Endothelial cell (in vitro differentiated cells): Measurements from ENCODE around the gene POLE. TPM values are rescaled to one million over a fixed set of nuclear protein-coding genes. Genes with fewer than 3 reads are reported as not detected.

Experiments used
- DNase-seq: peaks from one replicate; pipeline ENCODE4 v3.0.0; 2021; ENCODE audit warnings: low spot score
- H3K27ac Mint-ChIP-seq: one replicate; pipeline ENCODE4 v1.8.0; 2021; ENCODE audit warnings: mixed read lengths, inconsistent platforms; ENCODE audit not compliant: unreplicated experiment
- H3K27me3 Mint-ChIP-seq: one replicate; pipeline ENCODE4 v1.8.0; 2021; ENCODE audit warnings: mild to moderate bottlenecking, moderate library complexity, mixed read lengths, inconsistent platforms; ENCODE audit not compliant: unreplicated experiment
- H3K36me3 Mint-ChIP-seq: one replicate; pipeline ENCODE4 v1.8.0; 2021; ENCODE audit warnings: mild to moderate bottlenecking, low read depth, mixed read lengths, inconsistent platforms; ENCODE audit not compliant: unreplicated experiment
- H3K4me1 Mint-ChIP-seq: one replicate; pipeline ENCODE4 v1.8.0; 2021; ENCODE audit warnings: mild to moderate bottlenecking, mixed read lengths, inconsistent platforms; ENCODE audit not compliant: unreplicated experiment
- H3K4me3 Mint-ChIP-seq: one replicate; pipeline ENCODE4 v1.8.0; 2021; ENCODE audit warnings: mild to moderate bottlenecking, mixed read lengths, inconsistent platforms; ENCODE audit not compliant: unreplicated experiment
- H3K9me3 Mint-ChIP-seq: one replicate; pipeline ENCODE4 v1.8.0; 2021; ENCODE audit warnings: mixed read lengths, inconsistent platforms; ENCODE audit not compliant: unreplicated experiment
- total RNA-seq: library from RNA; stranded (reverse); fragmentation: NEBNext Ultra II Directional; extraction: Animal tissue kit (Norgen Biotek cat#: 25700); gene quantifications from one replicate; pipeline ENCODE4 v1.2.1, GENCODE V29; 2021; ENCODE audit not compliant: unreplicated experiment
- TF ChIP-seq, protein P1 (sequence below): fragments of 200-600 bp; sonication (generic); IDR thresholded peaks from one replicate; pipeline ENCODE4 v1.5.0; 2021; ENCODE audit warnings: antibody characterized with exemption; ENCODE audit not compliant: unreplicated experiment

Gene POLE
- total RNA-seq, 1 donor from 2014 or later: 137 TPM

DNA sequence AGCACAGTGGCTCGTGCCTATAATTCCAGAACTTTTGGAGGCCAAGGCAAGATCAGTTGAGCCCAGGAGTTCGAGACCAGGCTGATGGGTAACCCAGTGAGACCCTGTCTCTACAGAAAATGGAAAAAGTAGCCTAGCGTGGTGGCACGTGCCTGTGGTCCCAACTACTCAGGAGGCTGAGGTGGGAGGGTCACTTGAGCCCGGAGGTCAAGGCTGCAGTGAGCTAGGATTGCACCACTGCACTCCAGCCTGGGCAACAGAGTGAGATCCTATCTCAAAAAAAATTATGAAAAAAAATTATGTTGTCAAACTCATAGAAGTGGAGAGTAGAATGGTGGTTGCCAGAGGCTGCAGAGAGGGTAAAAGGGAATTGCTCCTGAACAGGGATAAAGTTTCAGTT lies 73.1 kb downstream of the POLE start:
- TF ChIP-seq, protein P1, sequence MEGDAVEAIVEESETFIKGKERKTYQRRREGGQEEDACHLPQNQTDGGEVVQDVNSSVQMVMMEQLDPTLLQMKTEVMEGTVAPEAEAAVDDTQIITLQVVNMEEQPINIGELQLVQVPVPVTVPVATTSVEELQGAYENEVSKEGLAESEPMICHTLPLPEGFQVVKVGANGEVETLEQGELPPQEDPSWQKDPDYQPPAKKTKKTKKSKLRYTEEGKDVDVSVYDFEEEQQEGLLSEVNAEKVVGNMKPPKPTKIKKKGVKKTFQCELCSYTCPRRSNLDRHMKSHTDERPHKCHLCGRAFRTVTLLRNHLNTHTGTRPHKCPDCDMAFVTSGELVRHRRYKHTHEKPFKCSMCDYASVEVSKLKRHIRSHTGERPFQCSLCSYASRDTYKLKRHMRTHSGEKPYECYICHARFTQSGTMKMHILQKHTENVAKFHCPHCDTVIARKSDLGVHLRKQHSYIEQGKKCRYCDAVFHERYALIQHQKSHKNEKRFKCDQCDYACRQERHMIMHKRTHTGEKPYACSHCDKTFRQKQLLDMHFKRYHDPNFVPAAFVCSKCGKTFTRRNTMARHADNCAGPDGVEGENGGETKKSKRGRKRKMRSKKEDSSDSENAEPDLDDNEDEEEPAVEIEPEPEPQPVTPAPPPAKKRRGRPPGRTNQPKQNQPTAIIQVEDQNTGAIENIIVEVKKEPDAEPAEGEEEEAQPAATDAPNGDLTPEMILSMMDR: no peak
- peaks cover 8% of the 10 kb centered on the region for H3K36me3 Mint-ChIP-seq
- H3K27me3 Mint-ChIP-seq: peaks cover 32% of the 10 kb centered on the region
- H3K4me1 Mint-ChIP-seq: peaks cover 9% of the 10 kb centered on the region
- H3K9me3 Mint-ChIP-seq: peaks cover 4% of the 10 kb centered on the region
- no peak overlapping the region for H3K27ac Mint-ChIP-seq
- no peak overlapping the region for H3K4me3 Mint-ChIP-seq
- DNase-seq: no peak

DNA sequence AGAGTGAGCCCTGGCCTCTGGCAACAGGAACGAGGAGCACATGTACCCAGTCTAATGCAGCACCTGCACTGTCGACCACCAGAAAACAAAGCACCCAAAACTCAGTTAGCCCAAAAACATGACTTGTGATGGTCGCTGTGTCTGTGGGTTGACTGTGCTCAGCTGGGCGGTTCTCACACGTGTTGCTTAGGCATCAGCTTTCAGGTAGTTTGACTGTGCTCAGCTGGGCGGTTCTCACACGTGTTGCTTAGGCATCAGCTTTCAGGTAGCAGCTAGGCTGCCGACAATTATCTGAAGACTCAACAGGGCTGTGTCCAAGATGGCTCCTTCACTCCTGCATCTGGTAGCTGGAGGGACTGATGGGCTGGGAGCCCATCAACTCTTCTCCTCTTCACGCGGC lies 75.5 kb downstream of the POLE start:
- peaks cover 9% of the 10 kb centered on the region for H3K4me1 Mint-ChIP-seq
- peaks cover 27% of the 10 kb centered on the region for H3K27me3 Mint-ChIP-seq
- TF ChIP-seq, protein P1: no peak
- H3K36me3 Mint-ChIP-seq: peaks cover 4% of the 10 kb centered on the region
- H3K9me3 Mint-ChIP-seq: peaks cover 4% of the 10 kb centered on the region
- H3K4me3 Mint-ChIP-seq: no peak overlapping the region
- DNase-seq: no peak
- H3K27ac Mint-ChIP-seq: no peak overlapping the region

DNA sequence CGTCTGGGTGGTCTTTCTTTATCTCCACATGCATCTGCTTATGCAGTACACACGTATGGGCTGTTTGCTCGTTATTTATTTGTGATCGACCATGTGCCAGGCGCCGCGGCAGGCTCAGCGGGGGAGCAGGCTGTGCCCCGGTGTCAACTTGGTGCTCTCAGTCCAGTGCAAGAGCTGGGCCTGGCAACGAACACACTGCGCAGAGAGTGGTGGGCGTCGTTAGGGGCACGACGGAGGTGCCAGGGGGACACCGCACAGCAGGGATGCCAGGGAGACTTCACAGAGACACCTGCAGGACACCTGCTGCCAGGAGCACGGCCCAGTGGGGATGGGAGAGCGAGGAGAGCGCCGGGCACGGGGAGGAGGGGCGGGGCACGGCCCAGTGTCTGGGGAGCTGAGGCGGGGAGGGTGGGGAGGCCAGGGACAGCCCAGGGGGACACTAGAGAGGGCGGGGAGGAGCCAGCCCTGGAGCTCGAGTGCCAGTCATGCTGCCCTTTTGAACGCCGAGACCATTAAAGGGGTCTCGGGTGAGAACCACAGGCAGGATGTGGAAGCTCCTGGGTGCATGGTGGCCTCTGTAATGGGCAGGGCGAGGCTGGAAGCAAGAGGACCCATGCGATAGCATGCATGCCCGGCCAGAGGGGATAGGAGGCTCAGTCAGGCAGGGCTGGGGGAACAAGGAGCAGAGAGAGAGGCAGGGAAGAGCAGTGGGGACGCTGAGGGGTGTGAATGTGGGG lies 76.1 kb downstream of the POLE start:
- DNase-seq: no peak
- no peak overlapping the region for H3K4me3 Mint-ChIP-seq
- no peak overlapping the region for H3K27ac Mint-ChIP-seq
- H3K9me3 Mint-ChIP-seq: peaks cover 4% of the 10 kb centered on the region
- H3K27me3 Mint-ChIP-seq: peaks cover 28% of the 10 kb centered on the region
- peaks cover 9% of the 10 kb centered on the region for H3K4me1 Mint-ChIP-seq
- peaks cover 4% of the 10 kb centered on the region for H3K36me3 Mint-ChIP-seq
- TF ChIP-seq, protein P1: no peak

DNA sequence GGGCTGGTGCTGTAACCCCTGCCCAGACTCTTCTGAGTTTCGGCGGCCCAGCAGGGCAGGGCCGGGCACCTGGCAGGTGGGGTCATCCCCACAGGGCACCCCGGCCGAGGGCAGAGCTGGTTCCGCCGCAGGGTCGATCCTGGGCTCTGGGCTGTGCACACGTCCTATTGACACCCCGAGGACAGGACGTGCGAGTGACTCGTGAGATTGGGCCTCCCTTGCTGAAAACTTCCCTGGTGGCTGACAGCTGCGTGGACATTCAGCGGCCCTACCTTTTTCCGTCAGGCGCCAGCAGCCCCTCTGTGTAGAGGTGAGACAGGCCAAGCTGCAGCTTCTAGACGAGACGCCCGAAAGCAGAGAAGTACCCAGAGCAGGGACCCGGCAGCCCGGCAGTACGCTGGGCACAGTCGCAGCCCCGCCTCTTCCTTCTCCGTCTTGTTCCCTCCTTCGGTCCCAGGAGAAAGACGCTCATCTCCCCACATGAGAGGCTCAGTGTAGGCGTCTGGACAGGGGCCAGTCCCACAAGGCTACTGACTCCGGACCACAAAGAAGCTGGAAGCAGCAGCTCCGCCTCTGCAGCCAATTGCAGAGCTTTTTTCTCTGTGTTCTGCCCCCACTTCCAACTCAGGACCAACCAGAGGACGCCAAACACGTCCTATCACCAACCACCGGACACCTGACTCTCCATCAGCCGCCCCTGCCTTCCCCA lies 76.9 kb downstream of the POLE start, which contains the start of gene LRCOL1:
TSS of gene LRCOL1 (minus strand) at position 532 of the 709 bp plus-strand sequence. CDS start 4,331 bp downstream, outside the sequence.
- Mint-ChIP-seq H3K4me3 (no peak within 1 kb of the TSS), H3K9me3 (no peaks in the 10 kb centered on the region), H3K36me3 (no peaks in the 10 kb centered on the region), H3K27ac (no peak within 1 kb of the TSS), H3K4me1 (peaks cover 6% of the 10 kb centered on the region), H3K27me3 (peaks cover 25% of the 10 kb centered on the region)
- no peak for DNase-seq
- TF ChIP-seq, protein P1: no peak
